HepG2 (cell line): ENCODE data around the gene STPG4. TPM values are rescaled to one million over a fixed set of nuclear protein-coding genes. Genes with fewer than 3 reads are reported as not detected.
"Not testable (repeated sequence)": the region's sequence is repeated elsewhere in the genome, so short reads cannot be mapped to it uniquely, and the experiment has no call there.

ENCODE experiments used
- ATAC-seq: fragments of 200-7000 bp; cut with Tn5 transposase; 3 replicates; pipeline ENCODE4 v1.9.1; 2020; ENCODE audit warnings: mild to moderate bottlenecking, moderate library complexity
- BruUV-seq: library from RNA; stranded (reverse); fragments of 400-500 nt; replicated peaks from 2 replicates; lab custom pipeline; 2021; lab: Mats Ljungman, UMichigan
- CTCF ChIA-PET: fragments of 300-600 bp; formaldehyde crosslinking; extraction: SDS; loops from one replicate; lab custom pipeline; 2021; ENCODE audit warnings: low total read pairs, inconsistent platforms, low intra/inter-chr PET ratio; lab: Yijun Ruan, JAX
- POLR2A ChIA-PET: fragments of 350-600 bp; sonication (Branson Sonifier 250); formaldehyde crosslinking; loops from one replicate; lab custom pipeline; 2020; ENCODE audit warnings: antibody characterized with exemption, inconsistent platforms; lab: Yijun Ruan, JAX
- DNase-seq: peaks from one replicate; pipeline ENCODE4 v3.0.0-alpha.2; 2015; ENCODE audit warnings: low spot score
- FAIRE-seq: peaks from 3 replicates; lab custom pipeline; 2011; peaks lifted over from hg19 to GRCh38; lab: Jason Lieb, UNC
- H2AFZ ChIP-seq: one replicate; pipeline ENCODE4 v1.6.1; 2011; ENCODE audit warnings: low read length, inconsistent platforms
- H3K27ac ChIP-seq: fragments of 300-600 bp; 3 replicates; pipeline ENCODE4 v1.8.0; 2011; ENCODE audit warnings: mixed run types, mild to moderate bottlenecking, mixed read lengths, low read length, inconsistent platforms; ENCODE audit not compliant: insufficient read depth; ENCODE audit errors: extremely low read length
- H3K27me3 ChIP-seq, 2 experiments: fragments of 200-600 bp in 1 of 2; 2 replicates in 1 of 2; 3 replicates in 1 of 2; pipeline versions ENCODE4 v1.6.0 to v1.8.0; 2011; ENCODE audit warnings: low read length in 2 of 2, mild to moderate bottlenecking in 2 of 2, moderate library complexity in 2 of 2, inconsistent platforms in 1 of 2; ENCODE audit not compliant: insufficient read depth in 2 of 2, control insufficient read depth in 1 of 2
- H3K36me3 ChIP-seq, 2 experiments: fragments of 200-600 bp in 1 of 2; replicated peaks in 1 of 2; 2 replicates in 1 of 2; 3 replicates in 1 of 2; pipeline versions ENCODE4 v1.5.1 to v1.8.0; 2011; ENCODE audit warnings: low read length in 2 of 2, inconsistent platforms in 1 of 2; ENCODE audit not compliant: insufficient read depth in 2 of 2, control insufficient read depth in 1 of 2
- H3K4me1 ChIP-seq: 2 replicates; pipeline ENCODE4 v1.5.1; 2012; ENCODE audit warnings: low read length, inconsistent platforms; ENCODE audit not compliant: insufficient read depth
- H3K4me2 ChIP-seq: 2 replicates; pipeline ENCODE4 v1.6.0; 2011; ENCODE audit warnings: low read depth, low read length, inconsistent platforms
- H3K4me3 ChIP-seq, 3 experiments: fragments of 200-600 bp in 1 of 3; sonication (generic), shearing (Covaris generic) in 1 of 3; replicated peaks in 1 of 3; 2 replicates each; pipeline ENCODE4 v1.5.1; 2011 to 2016; ENCODE audit warnings: low read length in 3 of 3, inconsistent platforms in 2 of 3, low read depth in 2 of 3, mild to moderate bottlenecking in 2 of 3, control low read depth in 1 of 3, mixed read lengths in 1 of 3; ENCODE audit not compliant: insufficient read depth in 1 of 3
- H3K79me2 ChIP-seq: one replicate; pipeline ENCODE4 v1.6.1; 2011; ENCODE audit warnings: low read length, inconsistent platforms; ENCODE audit not compliant: insufficient read depth
- H3K9ac ChIP-seq: 2 replicates; pipeline ENCODE4 v1.6.0; 2011; ENCODE audit warnings: mild to moderate bottlenecking, low read depth, low read length, inconsistent platforms; ENCODE audit not compliant: insufficient read depth
- H3K9me3 ChIP-seq: 2 replicates; pipeline ENCODE4 v1.5.1; 2012; ENCODE audit warnings: mild to moderate bottlenecking, low read length
- H4K20me1 ChIP-seq: 2 replicates; pipeline ENCODE4 v1.6.0; 2011; ENCODE audit warnings: inconsistent platforms, mild to moderate bottlenecking, low read length, moderate library complexity; ENCODE audit not compliant: insufficient read depth
- AHDC1 ChIP-seq: sonication (generic); formaldehyde crosslinking; IDR thresholded peaks from 2 replicates; pipeline ENCODE4 v1.5.1; 2020; ENCODE audit warnings: mild to moderate bottlenecking, missing genetic modification reagents, borderline replicate concordance
- DRAP1 ChIP-seq: IDR thresholded peaks from 2 replicates; pipeline ENCODE4 v1.6.1; 2016; ENCODE audit warnings: missing genetic modification reagents, missing compliant biosample characterization
- WGBS: methylation state at CpG from one replicate; pipeline ENCODE4 v1.1.6; 2017; ENCODE audit warnings: low lambda C conversion rate; 5-methylcytosine and 5-hydroxymethylcytosine counted together
- in situ Hi-C: cut with HindIII; loops from 2 replicates; pipeline ENCODE4 v1.10.0; 2017; ENCODE audit warnings: low pct_unique_long_range_greater_than_20kb; ENCODE audit not compliant: extremely low pct_ligation_motif_present
- intact Hi-C: fragments of 100-400 bp; cut with micrococcal nuclease; formaldehyde crosslinking; loops from one replicate; pipeline ENCODE4 v1.10.0; 2022; ENCODE audit not compliant: unreplicated experiment
- polyA plus RNA-seq, 8 experiments: library from polyadenylated mRNA; depleted of rRNA in 3 of 8; stranded (reverse) in 7 of 8; unstranded in 1 of 8; fragments of >200 nt; fragmentation: Illumina TruSeq in 4 of 8; extraction: Trizol in 4 of 8; gene quantifications; 2 replicates each; pipeline versions ENCODE4 v1.2.1 to v1.2.3, GENCODE V29; 2011 to 2016; ENCODE audit warnings: low read depth in 4 of 8, missing spikeins in 1 of 8, mixed read lengths in 1 of 8; ENCODE audit not compliant: insufficient read depth in 1 of 8
- total RNA-seq, 5 experiments: library from RNA; depleted of rRNA; stranded (reverse); fragments of >200 nt; fragmentation: Illumina TruSeq; extraction: Trizol; gene quantifications; 2 replicates each; pipeline ENCODE4 v1.2.3, GENCODE V29; 2016; ENCODE audit warnings: low read depth in 1 of 5

Gene STPG4
- total and polyA plus RNA-seq, 2 of the 13 experiments (the other 11 are each of a cell fraction or from before 2014, with no cell fraction given): 0.11 to 0.15 TPM

GRCh38 chr2:47124740-47125139 lies 30.4 kb downstream of the STPG4 start (continued):
- TF ChIP-seq AHDC1: 0 out of 2 replicates have a peak, but pooled peaks have one; percentile 21
- TF ChIP-seq DRAP1 (CRISPR knock-in tag): peak; percentile 94

- H3K4me1 ChIP-seq: peaks cover 45% of the 10 kb centered on the region
- H4K20me1 ChIP-seq, H3K9ac ChIP-seq, H3K4me3 ChIP-seq, ATAC-seq, H3K27ac ChIP-seq, H3K27me3 ChIP-seq, BruUV-seq, H3K79me2 ChIP-seq, POLR2A ChIA-PET, DNase-seq, H3K9me3 ChIP-seq, H2AFZ ChIP-seq, H3K4me2 ChIP-seq, H3K36me3 ChIP-seq, CTCF ChIA-PET, intact Hi-C loops, FAIRE-seq, in situ Hi-C loops: not testable (repeated sequence)
- 74% methylated on average over 5 of the region's 5 CpGs for WGBS
These were observed 34.7 kb downstream of the STPG4 start for GRCh38 chr2:47120424-47120823.
